ENCODE results near the gene NPVF.

Gene NPVF, protein sequence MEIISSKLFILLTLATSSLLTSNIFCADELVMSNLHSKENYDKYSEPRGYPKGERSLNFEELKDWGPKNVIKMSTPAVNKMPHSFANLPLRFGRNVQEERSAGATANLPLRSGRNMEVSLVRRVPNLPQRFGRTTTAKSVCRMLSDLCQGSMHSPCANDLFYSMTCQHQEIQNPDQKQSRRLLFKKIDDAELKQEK

DNA sequence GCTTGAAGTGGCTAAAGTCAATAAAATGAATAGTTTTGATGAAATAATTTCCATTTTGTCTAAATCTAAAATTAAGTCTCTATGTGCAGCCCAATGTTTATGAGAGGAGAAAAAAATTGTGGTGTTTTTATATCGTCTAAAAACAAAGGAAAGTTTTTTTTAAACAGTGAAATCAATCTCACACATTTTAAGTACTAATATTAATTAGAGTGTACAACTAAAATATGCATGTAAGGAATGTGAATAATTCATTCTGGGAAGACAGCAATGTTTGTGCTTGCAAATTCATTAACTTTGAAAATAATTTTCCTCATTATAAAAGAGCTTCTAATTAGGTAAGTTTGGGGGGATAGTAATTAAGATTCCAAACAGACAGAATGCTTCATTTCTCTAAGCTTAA lies at the start of gene NPVF:
Gene NPVF (minus strand): TSS at position 101 of the 400 bp plus-strand sequence. CDS start 47 bp downstream, at position 54.
- TF ChIP-seq, protein P1, sequence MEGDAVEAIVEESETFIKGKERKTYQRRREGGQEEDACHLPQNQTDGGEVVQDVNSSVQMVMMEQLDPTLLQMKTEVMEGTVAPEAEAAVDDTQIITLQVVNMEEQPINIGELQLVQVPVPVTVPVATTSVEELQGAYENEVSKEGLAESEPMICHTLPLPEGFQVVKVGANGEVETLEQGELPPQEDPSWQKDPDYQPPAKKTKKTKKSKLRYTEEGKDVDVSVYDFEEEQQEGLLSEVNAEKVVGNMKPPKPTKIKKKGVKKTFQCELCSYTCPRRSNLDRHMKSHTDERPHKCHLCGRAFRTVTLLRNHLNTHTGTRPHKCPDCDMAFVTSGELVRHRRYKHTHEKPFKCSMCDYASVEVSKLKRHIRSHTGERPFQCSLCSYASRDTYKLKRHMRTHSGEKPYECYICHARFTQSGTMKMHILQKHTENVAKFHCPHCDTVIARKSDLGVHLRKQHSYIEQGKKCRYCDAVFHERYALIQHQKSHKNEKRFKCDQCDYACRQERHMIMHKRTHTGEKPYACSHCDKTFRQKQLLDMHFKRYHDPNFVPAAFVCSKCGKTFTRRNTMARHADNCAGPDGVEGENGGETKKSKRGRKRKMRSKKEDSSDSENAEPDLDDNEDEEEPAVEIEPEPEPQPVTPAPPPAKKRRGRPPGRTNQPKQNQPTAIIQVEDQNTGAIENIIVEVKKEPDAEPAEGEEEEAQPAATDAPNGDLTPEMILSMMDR (IDR thresholded peaks at IDR 0.05; ENCODE audit: borderline replicate concordance, insufficient read depth, low read depth, low read length): no peak
- no peak within 1 kb of the TSS for H3K4me3 ChIP-seq (ENCODE audit: low read depth, low read length)

DNA sequence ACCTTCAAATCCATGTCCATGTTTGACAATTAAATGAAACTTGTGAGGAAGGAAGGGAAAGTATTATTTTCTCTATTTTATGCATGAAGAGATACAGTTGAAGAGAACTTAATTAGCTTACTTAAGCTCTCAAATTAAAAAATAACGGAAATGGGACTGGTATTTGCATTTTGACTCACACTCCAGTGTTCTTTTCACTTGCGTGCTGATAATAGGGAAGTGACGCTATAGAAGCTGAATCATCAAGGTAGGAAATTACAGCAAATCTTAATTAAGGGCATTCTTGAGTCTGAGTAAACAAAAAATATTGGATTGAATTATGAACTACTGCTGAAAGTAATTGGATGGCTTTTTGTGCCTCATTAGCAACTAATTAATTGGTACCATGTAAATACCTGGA lies 44.0 kb upstream of the NPVF start:
- H3K4me3 ChIP-seq (ENCODE audit: low read depth, low read length): no peak overlapping the region
- TF ChIP-seq, protein P1 (IDR thresholded peaks at IDR 0.05; ENCODE audit: borderline replicate concordance, insufficient read depth, low read depth, low read length): no peak

DNA sequence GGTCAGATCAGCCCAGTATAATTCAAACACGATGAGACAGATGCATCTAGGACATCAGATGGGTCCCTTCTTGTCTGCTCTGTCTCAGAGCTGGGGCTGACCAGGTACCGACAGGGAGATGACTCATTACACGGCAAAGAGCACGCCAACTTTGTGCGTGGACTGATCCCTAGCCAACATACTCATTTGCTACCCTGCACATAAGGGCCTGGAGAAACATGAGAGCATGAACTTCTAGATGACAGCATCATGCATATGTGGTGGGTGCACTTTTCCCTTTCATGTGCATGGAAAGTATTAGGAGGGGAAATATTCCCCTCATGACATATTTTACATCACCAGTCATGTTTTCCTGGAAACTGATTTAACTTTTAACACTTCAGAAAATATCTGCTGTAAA lies 35.1 kb upstream of the NPVF start:
- TF ChIP-seq, protein P1 (IDR thresholded peaks at IDR 0.05; ENCODE audit: borderline replicate concordance, insufficient read depth, low read depth, low read length): no peak
- no peak overlapping the region for H3K4me3 ChIP-seq (ENCODE audit: low read depth, low read length)

DNA sequence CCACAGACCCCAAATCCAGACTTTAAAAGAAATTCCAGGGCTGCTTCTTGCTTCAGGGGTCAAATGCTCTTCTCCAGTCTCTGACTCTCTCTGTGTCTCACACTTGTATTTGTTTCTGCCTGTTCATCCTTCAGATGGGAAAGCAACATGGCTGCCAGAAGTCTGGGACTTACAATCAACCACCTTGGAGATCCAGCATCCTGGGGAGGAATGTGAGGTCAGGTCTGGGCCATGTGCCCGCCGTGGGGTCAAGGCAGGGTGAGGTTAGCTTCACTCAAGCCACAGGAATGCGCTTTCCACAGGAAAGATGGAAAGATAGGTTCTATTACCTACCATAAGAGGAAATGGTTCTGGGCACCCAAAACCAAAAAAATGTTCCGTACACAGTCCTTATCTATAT lies 34.3 kb upstream of the NPVF start:
- H3K4me3 ChIP-seq (ENCODE audit: low read depth, low read length): no peak overlapping the region
- TF ChIP-seq, protein P1 (IDR thresholded peaks at IDR 0.05; ENCODE audit: borderline replicate concordance, insufficient read depth, low read depth, low read length): no peak

DNA sequence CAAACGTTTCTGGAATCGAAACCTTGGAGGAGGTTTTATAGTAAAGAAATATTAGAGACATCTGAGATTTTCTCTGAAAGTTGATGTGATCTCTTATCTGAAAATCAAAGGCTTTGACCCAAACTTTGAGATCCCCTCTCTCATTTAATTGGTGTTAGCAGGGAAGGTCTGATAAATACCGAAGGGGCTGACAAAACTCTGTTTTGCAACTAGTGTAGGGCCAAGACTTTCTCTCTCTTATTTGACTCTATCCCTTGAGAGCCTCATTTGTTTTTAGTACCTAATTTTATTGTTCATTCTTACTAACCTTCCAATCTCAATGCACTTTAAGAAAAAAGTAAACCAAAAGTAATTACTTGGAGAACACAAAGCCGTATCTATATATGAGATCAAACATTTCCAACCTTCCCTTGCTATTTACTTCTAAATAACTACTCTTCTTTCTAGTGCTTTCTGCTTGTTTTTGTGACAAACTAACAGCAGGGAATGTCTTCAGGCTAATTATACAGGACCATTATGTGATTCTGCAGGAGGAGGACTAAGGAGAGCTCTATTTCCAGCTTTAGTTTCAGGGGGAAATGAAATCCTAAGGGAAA lies 33.4 kb upstream of the NPVF start:
- H3K4me3 ChIP-seq (ENCODE audit: low read depth, low read length): no peak overlapping the region
- TF ChIP-seq, protein P1 (IDR thresholded peaks at IDR 0.05; ENCODE audit: borderline replicate concordance, insufficient read depth, low read depth, low read length): no peak

DNA sequence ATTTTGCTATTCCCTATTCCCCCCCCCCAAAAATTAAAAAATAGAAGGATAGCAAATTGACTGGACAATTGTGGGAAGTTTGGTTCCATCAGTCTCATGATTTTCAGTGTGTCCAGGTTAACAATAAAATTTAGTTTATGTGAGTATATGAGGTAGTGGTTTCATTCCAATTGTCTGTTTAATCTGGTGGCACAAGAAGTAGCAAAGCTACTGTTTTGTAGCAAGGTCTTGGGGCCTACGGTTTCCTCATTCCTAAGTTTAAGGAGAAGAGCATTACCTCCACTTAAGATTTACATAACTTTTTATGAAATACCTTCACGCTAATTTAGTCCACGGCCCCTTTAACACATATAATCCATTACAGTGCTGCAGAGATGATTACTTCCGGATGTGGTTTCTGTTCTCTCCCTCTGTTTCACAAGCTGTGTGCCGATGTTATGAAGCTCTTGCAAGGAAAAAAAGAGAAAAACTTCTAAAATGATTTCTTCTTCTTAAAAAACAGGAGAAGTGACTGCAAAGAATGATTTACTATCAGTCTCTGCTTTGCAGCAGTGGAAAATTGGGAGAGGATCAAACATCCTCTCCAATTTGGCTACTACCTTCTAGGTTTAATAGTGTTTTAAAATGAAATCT lies 32.7 kb upstream of the NPVF start:
- no peak overlapping the region for H3K4me3 ChIP-seq (ENCODE audit: low read depth, low read length)

More for the DNA sequence above, 32.7 kb upstream of the NPVF start:
- TF ChIP-seq, protein P1 (IDR thresholded peaks at IDR 0.05; ENCODE audit: borderline replicate concordance, insufficient read depth, low read depth, low read length): no peak
